ENCODE measurements around the gene CTAGE1. TPM values are rescaled to one million over a fixed set of nuclear protein-coding genes. Genes with fewer than 3 reads are reported as not detected.
A peak's percentile ranks its signal among the peaks of the same experiment; 100 is the strongest.

The CTAGE1 gene
- total RNA-seq, 4 donors from 2014 or later = not detected

DNA sequence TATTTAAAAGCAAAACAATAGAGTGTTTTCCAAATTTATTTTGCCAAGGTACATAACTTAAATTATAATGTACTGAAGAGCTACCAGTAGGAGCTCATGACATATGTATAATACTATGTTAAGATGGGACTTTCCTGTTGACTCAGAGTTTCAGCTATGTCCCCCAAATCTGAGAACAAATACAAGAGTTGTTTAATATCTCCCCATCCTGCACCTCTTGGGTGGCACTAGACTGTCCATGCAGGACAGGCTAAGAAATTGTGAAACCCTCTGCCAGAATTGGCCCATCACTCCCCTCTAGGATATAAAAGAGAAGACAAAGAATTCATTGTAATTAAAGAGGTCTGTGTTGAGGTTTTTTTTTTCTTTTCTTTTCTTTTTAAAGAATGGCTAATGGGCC lies 21.7 kb upstream of the CTAGE1 start:
- no peaks in the 10 kb centered on the region for H3K36me3 ChIP-seq
- H3K27me3 ChIP-seq = no peaks in the 10 kb centered on the region
- no peaks in the 10 kb centered on the region for H3K9me3 ChIP-seq
- no peak overlapping the region for H3K27ac ChIP-seq (replicated peaks in 1 of 4)
- H3K4me1 ChIP-seq = no peaks in the 10 kb centered on the region
- intact Hi-C loops (cut with DNase I) = loop anchor here (5.0 kb wide), 1 partner anchor 48 kb away; no protein-coding TSS in a partner anchor
- no peak for DNase-seq (ENCODE audit: extremely low spot score)
- no peak overlapping the region for H3K4me3 ChIP-seq
- TF ChIP-seq, protein P1, sequence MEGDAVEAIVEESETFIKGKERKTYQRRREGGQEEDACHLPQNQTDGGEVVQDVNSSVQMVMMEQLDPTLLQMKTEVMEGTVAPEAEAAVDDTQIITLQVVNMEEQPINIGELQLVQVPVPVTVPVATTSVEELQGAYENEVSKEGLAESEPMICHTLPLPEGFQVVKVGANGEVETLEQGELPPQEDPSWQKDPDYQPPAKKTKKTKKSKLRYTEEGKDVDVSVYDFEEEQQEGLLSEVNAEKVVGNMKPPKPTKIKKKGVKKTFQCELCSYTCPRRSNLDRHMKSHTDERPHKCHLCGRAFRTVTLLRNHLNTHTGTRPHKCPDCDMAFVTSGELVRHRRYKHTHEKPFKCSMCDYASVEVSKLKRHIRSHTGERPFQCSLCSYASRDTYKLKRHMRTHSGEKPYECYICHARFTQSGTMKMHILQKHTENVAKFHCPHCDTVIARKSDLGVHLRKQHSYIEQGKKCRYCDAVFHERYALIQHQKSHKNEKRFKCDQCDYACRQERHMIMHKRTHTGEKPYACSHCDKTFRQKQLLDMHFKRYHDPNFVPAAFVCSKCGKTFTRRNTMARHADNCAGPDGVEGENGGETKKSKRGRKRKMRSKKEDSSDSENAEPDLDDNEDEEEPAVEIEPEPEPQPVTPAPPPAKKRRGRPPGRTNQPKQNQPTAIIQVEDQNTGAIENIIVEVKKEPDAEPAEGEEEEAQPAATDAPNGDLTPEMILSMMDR (IDR thresholded peaks at IDR 0.05) = no peak
- TF ChIP-seq EP300 (IDR thresholded peaks at IDR 0.05) (no peak), POLR2AphosphoS5 (IDR thresholded peaks at IDR 0.05) (no peak), POLR2A (IDR thresholded peaks at IDR 0.05; ENCODE audit: low read depth) (no peak)

DNA sequence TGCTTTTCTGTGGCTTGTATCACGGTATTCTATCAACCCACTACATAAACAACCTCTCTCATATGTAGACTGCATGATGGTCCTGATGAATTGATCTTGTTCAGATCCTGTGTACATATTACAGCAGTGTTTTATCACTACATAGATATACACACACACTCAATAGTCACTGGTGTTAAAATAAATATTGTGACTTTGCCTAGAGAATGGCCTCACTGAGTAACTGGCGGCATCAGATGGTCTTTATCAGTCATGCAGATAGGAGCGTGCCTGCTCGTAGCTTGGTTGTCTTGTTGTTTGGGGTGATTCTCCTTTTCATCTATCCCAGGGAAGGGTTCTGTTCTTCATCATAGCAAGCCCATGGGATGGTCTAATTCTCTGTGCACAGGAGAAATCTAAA lies 18.4 kb upstream of the CTAGE1 start:
- intact Hi-C loops (cut with DNase I) = loop anchor here (5.0 kb wide), 1 partner anchor 51 kb away; no protein-coding TSS in a partner anchor
- WGBS = 86% methylated on average over 4 of the region's 4 CpGs
- no peak for DNase-seq (ENCODE audit: extremely low spot score)

DNA sequence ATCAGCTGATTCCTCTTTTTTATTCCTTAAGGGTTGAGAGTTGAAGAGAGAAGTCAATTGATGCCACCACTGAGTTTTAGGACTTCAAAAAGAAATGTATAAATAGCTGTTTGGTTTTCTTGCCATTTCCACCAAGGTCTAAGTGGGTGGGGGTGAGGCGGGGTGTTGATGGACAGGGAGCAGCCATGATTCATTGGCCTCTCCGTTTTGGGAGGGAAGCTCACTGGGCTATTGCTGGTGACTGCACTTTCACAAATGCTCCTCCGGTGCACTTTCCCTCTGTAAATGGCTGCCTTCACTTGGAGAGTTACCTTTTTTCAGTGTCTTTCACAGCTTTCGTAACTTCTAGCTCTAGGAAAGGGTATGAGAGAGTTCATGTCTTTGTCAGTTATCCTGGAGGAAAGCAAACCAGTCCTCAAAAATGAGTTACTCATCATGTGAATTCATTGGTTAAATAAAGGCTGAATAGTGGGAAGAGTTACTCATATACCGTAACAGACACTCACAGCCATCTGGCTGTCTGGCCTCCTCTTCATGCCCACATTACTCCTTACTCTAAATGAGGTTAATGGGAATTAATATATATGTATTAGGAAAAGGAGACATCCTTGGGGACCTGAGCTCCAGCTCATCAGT lies 17.4 kb upstream of the CTAGE1 start:
- no peaks in the 10 kb centered on the region for H3K27me3 ChIP-seq
- DNase-seq (ENCODE audit: extremely low spot score) = peak; percentile 79
- no peak overlapping the region for H3K27ac ChIP-seq (replicated peaks in 1 of 4)
- no peak overlapping the region for H3K4me3 ChIP-seq
- no peaks in the 10 kb centered on the region for H3K9me3 ChIP-seq
- intact Hi-C loops (cut with DNase I) = loop anchor here (5.0 kb wide), 1 partner anchor 52 kb away; no protein-coding TSS in a partner anchor
- 75% methylated on average over 5 of the region's 5 CpGs for WGBS
- TF ChIP-seq EP300 (IDR thresholded peaks at IDR 0.05) = no peak
- TF ChIP-seq POLR2AphosphoS5 (IDR thresholded peaks at IDR 0.05) = no peak
- no peaks in the 10 kb centered on the region for H3K36me3 ChIP-seq
- H3K4me1 ChIP-seq = no peaks in the 10 kb centered on the region

More for the DNA sequence above, 18.4 kb upstream of the CTAGE1 start:
- no peaks in the 10 kb centered on the region for H3K27me3 ChIP-seq
- no peaks in the 10 kb centered on the region for H3K9me3 ChIP-seq
- H3K27ac ChIP-seq (replicated peaks in 1 of 4) = no peak overlapping the region
- no peaks in the 10 kb centered on the region for H3K4me1 ChIP-seq
- H3K4me3 ChIP-seq = no peak overlapping the region
- TF ChIP-seq POLR2A (IDR thresholded peaks at IDR 0.05; ENCODE audit: low read depth) = no peak
- no peak for TF ChIP-seq POLR2AphosphoS5 (IDR thresholded peaks at IDR 0.05)
- no peak for TF ChIP-seq EP300 (IDR thresholded peaks at IDR 0.05)
- TF ChIP-seq, protein P1 (IDR thresholded peaks at IDR 0.05) = no peak
- H3K36me3 ChIP-seq = no peaks in the 10 kb centered on the region

DNA sequence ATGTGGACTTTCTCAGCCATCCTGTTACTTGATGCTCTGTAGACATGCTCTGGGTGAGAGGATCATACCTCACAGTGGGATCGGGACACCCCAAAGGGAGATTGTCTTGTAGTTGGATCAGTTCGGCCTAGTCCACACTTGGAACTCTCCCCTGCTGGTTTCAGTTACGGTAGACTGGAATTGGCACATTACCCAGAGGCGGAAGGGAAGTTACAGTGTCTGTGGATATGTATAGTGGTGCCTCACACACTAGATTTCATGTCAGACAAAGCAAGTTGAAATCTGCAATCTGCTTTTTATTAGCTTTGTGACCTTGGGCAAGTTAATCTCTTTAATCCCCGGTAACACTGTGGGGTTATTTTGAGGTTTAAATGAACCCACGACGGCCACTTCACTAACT lies 16.2 kb upstream of the CTAGE1 start:
- intact Hi-C loops (cut with DNase I) = no loop called here
- 76% methylated on average over 7 of the region's 7 CpGs for WGBS

DNA sequence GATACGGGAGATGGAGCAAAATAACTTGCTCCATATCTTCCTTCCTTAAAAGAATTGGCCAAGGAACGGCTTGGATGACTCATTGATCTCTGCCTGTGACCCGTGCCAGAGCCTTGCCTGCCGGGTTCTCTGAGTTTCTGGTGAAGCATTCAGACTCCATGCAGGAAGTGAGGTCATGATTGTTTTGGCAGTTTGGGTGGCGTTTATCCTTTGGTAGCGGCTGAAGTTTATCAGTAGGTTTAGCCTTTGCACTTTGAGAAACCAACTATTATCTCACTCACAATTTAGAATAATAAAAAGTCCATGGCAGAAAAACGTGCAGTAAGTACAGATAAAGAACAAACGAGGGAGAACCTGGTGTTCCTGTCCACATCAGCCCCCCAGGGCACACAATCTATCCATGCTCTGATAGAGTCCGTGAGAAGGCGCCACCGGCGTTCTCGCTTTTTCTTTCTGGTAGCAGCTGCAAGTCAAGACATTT lies 15.0 kb upstream of the CTAGE1 start:
- WGBS = 65% methylated on average over 13 of the region's 13 CpGs
- peak; percentile 93 for DNase-seq (ENCODE audit: extremely low spot score)
- intact Hi-C loops (cut with DNase I) = no loop called here

More for the DNA sequence above, 16.2 kb upstream of the CTAGE1 start:
- TF ChIP-seq EP300 (IDR thresholded peaks at IDR 0.05) = no peak
- TF ChIP-seq POLR2AphosphoS5 (IDR thresholded peaks at IDR 0.05) = no peak
- TF ChIP-seq POLR2A (IDR thresholded peaks at IDR 0.05; ENCODE audit: low read depth) = no peak
- TF ChIP-seq, protein P1 (IDR thresholded peaks at IDR 0.05) = no peak
- no peak overlapping the region for H3K4me3 ChIP-seq
- DNase-seq (ENCODE audit: extremely low spot score) = peak; percentile 37
- no peak overlapping the region for H3K27ac ChIP-seq (replicated peaks in 1 of 4)
- H3K27me3 ChIP-seq = no peaks in the 10 kb centered on the region
- no peaks in the 10 kb centered on the region for H3K4me1 ChIP-seq
- H3K9me3 ChIP-seq = no peaks in the 10 kb centered on the region
- H3K36me3 ChIP-seq = no peaks in the 10 kb centered on the region

More for the DNA sequence above, 15.0 kb upstream of the CTAGE1 start:
- Histone ChIP-seq H3K36me3 (no peaks in the 10 kb centered on the region), H3K4me1 (no peaks in the 10 kb centered on the region), H3K9me3 (no peaks in the 10 kb centered on the region), H3K4me3 (no peak overlapping the region), H3K27me3 (no peaks in the 10 kb centered on the region), H3K27ac (replicated peaks in 1 of 4) (peak overlapping the region in 1 of 4 donors; percentile 29)
- TF ChIP-seq, protein P1 (IDR thresholded peaks at IDR 0.05) = no peak
- TF ChIP-seq POLR2AphosphoS5 (IDR thresholded peaks at IDR 0.05) = peak; percentile 16 to 58

Measured in esophagus muscularis mucosa (tissue), 4 donors.